ENCODE data around the gene NEBL. TPM values are rescaled to one million over a fixed set of nuclear protein-coding genes. Genes with fewer than 3 reads are reported as not detected.
"Not testable (repeated sequence)": the region's sequence is repeated elsewhere in the genome, so short reads cannot be mapped to it uniquely, and the experiment has no call there.

NEBL gene
- total RNA-seq, 1 donor from 2014 or later, result 77.6 TPM

GRCh38 chr10:20944789-20945502 lies 47.8 kb upstream of the NEBL start:
- Histone ChIP-seq H3F3A (ENCODE audit: low read depth) (no peaks in the 10 kb centered on the region), H3K36me3 (no peaks in the 10 kb centered on the region), H3K79me2 (ENCODE audit: low read depth) (no peaks in the 10 kb centered on the region), H3K9ac (no peak overlapping the region), H3K4me2 (no peak overlapping the region), H3K4me3 (no peak overlapping the region), H3K4me1 (peaks cover 16% of the 10 kb centered on the region), H3K27me3 (no peaks in the 10 kb centered on the region), H2AFZ (replicated peaks) (no peak overlapping the region), H3K27ac (no peak overlapping the region), H3K9me3 (ENCODE audit: low read depth) (no peaks in the 10 kb centered on the region), H4K20me1 (ENCODE audit: low read depth) (no peaks in the 10 kb centered on the region)
- Mint-ChIP-seq H3K4me3 (no peak overlapping the region), H3K36me3 (peaks cover 24% of the 10 kb centered on the region), H3K9me3 (peaks cover 5% of the 10 kb centered on the region), H3K4me1 (peaks cover 20% of the 10 kb centered on the region), H3K27me3 (ENCODE audit: insufficient read depth, low read depth) (peaks cover 3% of the 10 kb centered on the region), H3K27ac (no peak overlapping the region)
- no peak for DNase-seq (ENCODE audit: low spot score)
- TF ChIP-seq EZH2 (IDR thresholded peaks at IDR 0.05), result no peak
- no peak for TF ChIP-seq CTCF (IDR thresholded peaks at IDR 0.05)
- TF ChIP-seq EZH2phosphoT487 (IDR thresholded peaks at IDR 0.05), result no peak

GRCh38 chr10:20939414-20939813 lies 42.3 kb upstream of the NEBL start:
- not testable (repeated sequence) for H3K79me2 ChIP-seq (ENCODE audit: low read depth); H3K27me3 Mint-ChIP-seq (ENCODE audit: insufficient read depth, low read depth); DNase-seq (ENCODE audit: low spot score); H3K27me3 ChIP-seq; H3K4me1 Mint-ChIP-seq; H2AFZ ChIP-seq (replicated peaks); H3K27ac ChIP-seq; H4K20me1 ChIP-seq (ENCODE audit: low read depth); H3F3A ChIP-seq (ENCODE audit: low read depth); H3K36me3 ChIP-seq; H3K9ac ChIP-seq; H3K27ac Mint-ChIP-seq; H3K4me1 ChIP-seq; H3K4me3 ChIP-seq; H3K9me3 ChIP-seq (ENCODE audit: low read depth); H3K4me3 Mint-ChIP-seq; H3K4me2 ChIP-seq
- peaks cover 39% of the 10 kb centered on the region for H3K36me3 Mint-ChIP-seq
- peaks cover 27% of the 10 kb centered on the region for H3K9me3 Mint-ChIP-seq

GRCh38 chr10:20936396-20936795 lies 39.3 kb upstream of the NEBL start:
- Mint-ChIP-seq H3K9me3 (peaks cover 25% of the 10 kb centered on the region), H3K27ac (no peak overlapping the region), H3K4me3 (no peak overlapping the region), H3K36me3 (peaks cover 35% of the 10 kb centered on the region), H3K27me3 (ENCODE audit: insufficient read depth, low read depth) (no peaks in the 10 kb centered on the region), H3K4me1 (no peaks in the 10 kb centered on the region)
- TF ChIP-seq EZH2phosphoT487 (IDR thresholded peaks at IDR 0.05) (no peak), CTCF (IDR thresholded peaks at IDR 0.05) (no peak), EZH2 (IDR thresholded peaks at IDR 0.05) (no peak)
- no peak for DNase-seq (ENCODE audit: low spot score)
- H3K79me2 ChIP-seq (ENCODE audit: low read depth), result no peaks in the 10 kb centered on the region
- H3F3A ChIP-seq (ENCODE audit: low read depth), result no peaks in the 10 kb centered on the region
- no peak overlapping the region for H3K27ac ChIP-seq
- H3K9ac ChIP-seq, result no peak overlapping the region
- H3K27me3 ChIP-seq, result no peaks in the 10 kb centered on the region
- H3K4me1 ChIP-seq, result no peaks in the 10 kb centered on the region
- H4K20me1 ChIP-seq (ENCODE audit: low read depth), result no peaks in the 10 kb centered on the region
- H3K36me3 ChIP-seq, result peaks cover 4% of the 10 kb centered on the region
- no peak overlapping the region for H3K4me3 ChIP-seq
- H2AFZ ChIP-seq (replicated peaks), result no peak overlapping the region
- H3K4me2 ChIP-seq, result no peak overlapping the region
- H3K9me3 ChIP-seq (ENCODE audit: low read depth), result no peaks in the 10 kb centered on the region

GRCh38 chr10:20935931-20936330 lies 38.8 kb upstream of the NEBL start:
- H3K4me1 ChIP-seq, result no peaks in the 10 kb centered on the region
- no peak overlapping the region for H3K4me3 Mint-ChIP-seq
- DNase-seq (ENCODE audit: low spot score), result no peak
- H4K20me1 ChIP-seq (ENCODE audit: low read depth), result no peaks in the 10 kb centered on the region
- H3K4me3 ChIP-seq, result no peak overlapping the region
- H3K9me3 ChIP-seq (ENCODE audit: low read depth), result no peaks in the 10 kb centered on the region
- H3K27ac ChIP-seq, result no peak overlapping the region
- no peak overlapping the region for H3K27ac Mint-ChIP-seq
- no peak overlapping the region for H3K4me2 ChIP-seq
- peaks cover 35% of the 10 kb centered on the region for H3K36me3 Mint-ChIP-seq
- no peaks in the 10 kb centered on the region for H3F3A ChIP-seq (ENCODE audit: low read depth)
- no peak overlapping the region for H2AFZ ChIP-seq (replicated peaks)
- peaks cover 4% of the 10 kb centered on the region for H3K36me3 ChIP-seq
- no peak for TF ChIP-seq EZH2phosphoT487 (IDR thresholded peaks at IDR 0.05)
- no peak for TF ChIP-seq EZH2 (IDR thresholded peaks at IDR 0.05)
- TF ChIP-seq CTCF (IDR thresholded peaks at IDR 0.05), result no peak
- H3K4me1 Mint-ChIP-seq, result no peaks in the 10 kb centered on the region
- no peaks in the 10 kb centered on the region for H3K79me2 ChIP-seq (ENCODE audit: low read depth)
- no peaks in the 10 kb centered on the region for H3K27me3 Mint-ChIP-seq (ENCODE audit: insufficient read depth, low read depth)
- peaks cover 25% of the 10 kb centered on the region for H3K9me3 Mint-ChIP-seq
- no peak overlapping the region for H3K9ac ChIP-seq
- H3K27me3 ChIP-seq, result no peaks in the 10 kb centered on the region
